Uterus (tissue), 2 donors: ENCODE data around the gene ASAP2.

Experiments used
- POLR2A ChIP-seq, 2 donors: fragments of 450-650 bp; IDR thresholded peaks; one replicate each; pipeline ENCODE4 v1.6.1; 2016; ENCODE audit warnings: antibody characterized with exemption in 2 of 2, mild to moderate bottlenecking in 1 of 2, moderate library complexity in 1 of 2
- TF ChIP-seq, protein P1 (sequence below), 4 experiments: fragments of 200-600 bp in 2 of 4; fragments of 450-650 bp in 2 of 4; sonication (generic) in 2 of 4; IDR thresholded peaks; one replicate each; pipeline ENCODE4 v1.5.1; 2016 to 2019; ENCODE audit warnings: antibody characterized with exemption in 4 of 4, mild to moderate bottlenecking in 2 of 4, moderate library complexity in 1 of 4

DNA sequence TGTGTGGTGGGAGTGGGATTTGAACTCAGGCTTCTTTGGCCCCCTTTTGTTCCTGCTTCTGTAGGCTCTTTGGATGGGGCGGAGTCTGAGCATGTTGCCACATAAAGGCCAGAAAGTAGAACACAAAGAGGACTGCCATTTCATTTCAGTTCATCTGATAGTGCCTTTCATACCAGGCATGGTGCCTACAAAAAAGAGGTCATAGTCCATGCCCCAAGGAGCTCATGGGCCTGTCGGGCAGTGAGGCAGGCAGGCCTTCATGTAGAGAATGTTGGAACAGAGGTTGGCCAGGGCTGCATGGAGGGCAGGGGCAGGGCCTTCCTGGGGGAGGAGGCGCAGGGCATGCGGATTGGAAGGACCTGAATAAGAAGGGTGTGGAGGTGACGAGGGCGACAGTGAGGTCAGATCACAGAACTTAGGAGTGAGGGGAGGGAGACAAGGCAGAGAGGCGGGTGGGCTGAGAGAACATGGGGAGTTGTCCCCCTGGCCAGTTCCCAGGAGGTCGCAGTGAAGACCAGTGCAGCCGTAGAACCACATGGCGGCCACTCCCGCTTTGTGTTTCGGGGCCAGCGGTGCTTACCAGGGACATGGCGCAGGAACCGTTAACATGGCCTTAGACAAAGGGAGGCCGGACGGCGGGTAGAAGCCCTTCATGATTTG, 167.6 kb downstream of the ASAP2 start:
- TF ChIP-seq, protein P1, sequence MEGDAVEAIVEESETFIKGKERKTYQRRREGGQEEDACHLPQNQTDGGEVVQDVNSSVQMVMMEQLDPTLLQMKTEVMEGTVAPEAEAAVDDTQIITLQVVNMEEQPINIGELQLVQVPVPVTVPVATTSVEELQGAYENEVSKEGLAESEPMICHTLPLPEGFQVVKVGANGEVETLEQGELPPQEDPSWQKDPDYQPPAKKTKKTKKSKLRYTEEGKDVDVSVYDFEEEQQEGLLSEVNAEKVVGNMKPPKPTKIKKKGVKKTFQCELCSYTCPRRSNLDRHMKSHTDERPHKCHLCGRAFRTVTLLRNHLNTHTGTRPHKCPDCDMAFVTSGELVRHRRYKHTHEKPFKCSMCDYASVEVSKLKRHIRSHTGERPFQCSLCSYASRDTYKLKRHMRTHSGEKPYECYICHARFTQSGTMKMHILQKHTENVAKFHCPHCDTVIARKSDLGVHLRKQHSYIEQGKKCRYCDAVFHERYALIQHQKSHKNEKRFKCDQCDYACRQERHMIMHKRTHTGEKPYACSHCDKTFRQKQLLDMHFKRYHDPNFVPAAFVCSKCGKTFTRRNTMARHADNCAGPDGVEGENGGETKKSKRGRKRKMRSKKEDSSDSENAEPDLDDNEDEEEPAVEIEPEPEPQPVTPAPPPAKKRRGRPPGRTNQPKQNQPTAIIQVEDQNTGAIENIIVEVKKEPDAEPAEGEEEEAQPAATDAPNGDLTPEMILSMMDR (IDR thresholded peaks at IDR 0.05), result no peak
- TF ChIP-seq POLR2A (IDR thresholded peaks at IDR 0.05), result no peak
